GM12872 (cell line): ENCODE data around the gene CNTNAP2.

Experiments
- CTCF ChIP-seq: IDR thresholded peaks from 3 replicates; pipeline ENCODE4 v1.5.1; 2011; ENCODE audit warnings: low read depth, mild to moderate bottlenecking, low read length, moderate library complexity; ENCODE audit not compliant: insufficient read depth

Gene CNTNAP2

GRCh38 chr7:147570390-147570789 is 1453.8 kb downstream of the CNTNAP2 start:
- no peak for TF ChIP-seq CTCF

GRCh38 chr7:147571436-147572185 is 1455.0 kb downstream of the CNTNAP2 start:
- TF ChIP-seq CTCF, result no peak

- TF ChIP-seq CTCF, result no peak
These were observed 1461.6 kb downstream of the CNTNAP2 start for GRCh38 chr7:147578196-147578595.

- TF ChIP-seq CTCF, result no peak
These were observed 1462.5 kb downstream of the CNTNAP2 start for GRCh38 chr7:147579148-147579547.

GRCh38 chr7:147584771-147585193 is 1468.2 kb downstream of the CNTNAP2 start:
- no peak for TF ChIP-seq CTCF

- TF ChIP-seq CTCF, result no peak
These were observed 1469.5 kb downstream of the CNTNAP2 start for GRCh38 chr7:147586110-147586509.

- no peak for TF ChIP-seq CTCF
These were observed 1469.9 kb downstream of the CNTNAP2 start for GRCh38 chr7:147586526-147586925.
